Activated CD4-positive, alpha-beta memory T cell treated with anti-CD3 and anti-CD28 coated beads, Interleukin-2, amount 10 ng/mL, durations not matched to agents 7 days and 5 days (primary cell): ENCODE results near the gene ZMIZ1. TPM values are rescaled to one million over a fixed set of nuclear protein-coding genes. Genes with fewer than 3 reads are reported as not detected.

Experiments used
- CTCF ChIA-PET: fragments of 350-600 bp; sonication (Branson Sonifier 250); formaldehyde crosslinking; loops from one replicate; lab custom pipeline; 2021; ENCODE audit warnings: antibody characterized with exemption, inconsistent platforms; lab: Charles Lee
- POLR2A ChIA-PET: fragments of 350-600 bp; sonication (Branson Sonifier 250); formaldehyde crosslinking; loops from one replicate; lab custom pipeline; 2021; ENCODE audit warnings: antibody characterized with exemption; lab: Charles Lee
- DNase-seq: peaks from one replicate; pipeline ENCODE4 v3.0.0-alpha.2; 2020
- H3K27ac Mint-ChIP-seq: one replicate; pipeline ENCODE4 v1.8.0; 2021; ENCODE audit warnings: mild to moderate bottlenecking, mixed read lengths
- H3K27me3 Mint-ChIP-seq: one replicate; pipeline ENCODE4 v1.8.0; 2021; ENCODE audit warnings: mixed read lengths
- H3K36me3 Mint-ChIP-seq: one replicate; pipeline ENCODE4 v1.8.0; 2021; ENCODE audit warnings: low read depth, mixed read lengths
- H3K4me1 Mint-ChIP-seq: one replicate; pipeline ENCODE4 v1.8.0; 2021; ENCODE audit warnings: mixed read lengths
- H3K4me3 Mint-ChIP-seq: one replicate; pipeline ENCODE4 v1.8.0; 2021; ENCODE audit warnings: mild to moderate bottlenecking, mixed read lengths
- H3K9me3 Mint-ChIP-seq: one replicate; pipeline ENCODE4 v1.8.0; 2021; ENCODE audit warnings: mixed read lengths
- total RNA-seq, 2 experiments: library from RNA; stranded (reverse); gene quantifications; one replicate each; pipeline ENCODE4 v1.2.3, GENCODE V29; 2021

Gene ZMIZ1
- total RNA-seq, 2 experiments from 2014 or later: 46.9 to 47.0 TPM

- POLR2A ChIA-PET: interaction anchor here (0.8 to 3.2 kb wide), 5 partner anchors 17 to 127 kb away, joined by 3 to 10 read pairs (median 4); no protein-coding TSS in a partner anchor
- Mint-ChIP-seq H3K4me3 (peak overlapping the region; percentile 88), H3K27ac (peak overlapping the region; percentile 68), H3K27me3 (peaks cover 15% of the 10 kb centered on the region), H3K36me3 (no peaks in the 10 kb centered on the region), H3K4me1 (peaks cover 58% of the 10 kb centered on the region), H3K9me3 (no peaks in the 10 kb centered on the region)
- CTCF ChIA-PET: interaction anchor here (0.7 to 1.7 kb wide), 5 partner anchors 19 to 214 kb away, joined by 3 read pairs; no protein-coding TSS in a partner anchor
- peak; percentile 86 for DNase-seq
These were observed 1.2 kb upstream of the ZMIZ1 start for GRCh38 chr10:79067241-79068202.

- Mint-ChIP-seq H3K27me3 (peaks cover 15% of the 10 kb centered on the region), H3K36me3 (no peaks in the 10 kb centered on the region), H3K9me3 (no peaks in the 10 kb centered on the region), H3K4me1 (peaks cover 51% of the 10 kb centered on the region), H3K27ac (no peak overlapping the region), H3K4me3 (peak overlapping the region; percentile 88)
- ChIA-PET CTCF (interaction anchor here (1.7 kb wide), 1 partner anchor 94 kb away, joined by 3 read pairs; no protein-coding TSS in a partner anchor), POLR2A (interaction anchor here (3.2 kb wide), 1 partner anchor 95 kb away, joined by 10 read pairs; no protein-coding TSS in a partner anchor)
- peak; percentile 44 for DNase-seq
These were observed 584 bp upstream of the ZMIZ1 start for GRCh38 chr10:79068203-79068561.

GRCh38 chr10:79069325-79070080, 737 bp downstream of the ZMIZ1 start:
- peaks cover 38% of the 10 kb centered on the region for H3K4me1 Mint-ChIP-seq
- ChIA-PET CTCF (interaction anchor here (0.7 kb wide), 1 partner anchor 22 kb away, joined by 3 read pairs; no protein-coding TSS in a partner anchor), POLR2A (interaction anchor here (1.0 to 3.2 kb wide), 2 partner anchors 22 to 97 kb away, joined by 4 to 10 read pairs; no protein-coding TSS in a partner anchor)
- no peaks in the 10 kb centered on the region for H3K36me3 Mint-ChIP-seq
- no peaks in the 10 kb centered on the region for H3K9me3 Mint-ChIP-seq
- H3K27ac Mint-ChIP-seq: peak overlapping the region; percentile 85
- DNase-seq: peak; percentile 58
- peaks cover 15% of the 10 kb centered on the region for H3K27me3 Mint-ChIP-seq
- peak overlapping the region; percentile 95 for H3K4me3 Mint-ChIP-seq

- ChIA-PET POLR2A (interaction anchor here (1.0 kb wide), 1 partner anchor 14 kb away, joined by 3 read pairs; no protein-coding TSS in a partner anchor), CTCF (interaction anchor here (1.6 kb wide), 1 partner anchor 125 kb away, joined by 5 read pairs; no protein-coding TSS in a partner anchor)
- peak overlapping the region; percentile 95 for H3K4me3 Mint-ChIP-seq
- DNase-seq: no peak
- H3K36me3 Mint-ChIP-seq: no peaks in the 10 kb centered on the region
- H3K4me1 Mint-ChIP-seq: peaks cover 32% of the 10 kb centered on the region
- H3K27me3 Mint-ChIP-seq: peaks cover 15% of the 10 kb centered on the region
- no peaks in the 10 kb centered on the region for H3K9me3 Mint-ChIP-seq
- no peak overlapping the region for H3K27ac Mint-ChIP-seq
These were observed 1.4 kb downstream of the ZMIZ1 start for GRCh38 chr10:79070081-79070605.

- POLR2A ChIA-PET: interaction anchor here (1.0 kb wide), 1 partner anchor 13 kb away, joined by 3 read pairs; no protein-coding TSS in a partner anchor
- Mint-ChIP-seq H3K4me3 (peak overlapping the region; percentile 68), H3K4me1 (peaks cover 26% of the 10 kb centered on the region), H3K27ac (no peak overlapping the region), H3K9me3 (no peaks in the 10 kb centered on the region), H3K27me3 (peaks cover 15% of the 10 kb centered on the region), H3K36me3 (no peaks in the 10 kb centered on the region)
- no peak for DNase-seq
- CTCF ChIA-PET: interaction anchor here (1.6 kb wide), 1 partner anchor 124 kb away, joined by 5 read pairs; no protein-coding TSS in a partner anchor
These were observed 2.0 kb downstream of the ZMIZ1 start for GRCh38 chr10:79070606-79071395.

- no peaks in the 10 kb centered on the region for H3K36me3 Mint-ChIP-seq
- ChIA-PET POLR2A (no interaction called here), CTCF (interaction anchor here (1.6 kb wide), 1 partner anchor 124 kb away, joined by 5 read pairs; no protein-coding TSS in a partner anchor)
- H3K9me3 Mint-ChIP-seq: no peaks in the 10 kb centered on the region
- H3K4me1 Mint-ChIP-seq: peaks cover 20% of the 10 kb centered on the region
- DNase-seq: no peak
- peaks cover 15% of the 10 kb centered on the region for H3K27me3 Mint-ChIP-seq
- H3K27ac Mint-ChIP-seq: no peak overlapping the region
- H3K4me3 Mint-ChIP-seq: peak overlapping the region; percentile 17
These were observed 2.7 kb downstream of the ZMIZ1 start for GRCh38 chr10:79071396-79071923.

GRCh38 chr10:79072041-79072441, 3.3 kb downstream of the ZMIZ1 start:
- POLR2A ChIA-PET: no interaction called here
- peaks cover 15% of the 10 kb centered on the region for H3K27me3 Mint-ChIP-seq
- CTCF ChIA-PET: interaction anchor here (1.6 kb wide), 1 partner anchor 123 kb away, joined by 5 read pairs; no protein-coding TSS in a partner anchor
- no peaks in the 10 kb centered on the region for H3K36me3 Mint-ChIP-seq
- DNase-seq: no peak
- H3K9me3 Mint-ChIP-seq: no peaks in the 10 kb centered on the region
- H3K4me1 Mint-ChIP-seq: peaks cover 16% of the 10 kb centered on the region
- H3K4me3 Mint-ChIP-seq: no peak overlapping the region
- H3K27ac Mint-ChIP-seq: no peak overlapping the region

GRCh38 chr10:79072994-79073645, 4.4 kb downstream of the ZMIZ1 start:
- CTCF ChIA-PET: interaction anchor here (2.8 kb wide), 1 partner anchor 123 kb away, joined by 16 read pairs; no protein-coding TSS in a partner anchor
- H3K4me3 Mint-ChIP-seq: no peak overlapping the region
- H3K27me3 Mint-ChIP-seq: peaks cover 12% of the 10 kb centered on the region

GRCh38 chr10:79073784-79074432, 5.1 kb downstream of the ZMIZ1 start:
- Mint-ChIP-seq H3K4me3 (no peak overlapping the region), H3K27ac (no peak overlapping the region), H3K36me3 (no peaks in the 10 kb centered on the region), H3K4me1 (peaks cover 7% of the 10 kb centered on the region), H3K27me3 (peaks cover 12% of the 10 kb centered on the region), H3K9me3 (no peaks in the 10 kb centered on the region)
- ChIA-PET CTCF (interaction anchor here (2.8 kb wide), 1 partner anchor 122 kb away, joined by 16 read pairs; no protein-coding TSS in a partner anchor), POLR2A (interaction anchor here (1.2 kb wide), 1 partner anchor 26 kb away, joined by 4 read pairs; no protein-coding TSS in a partner anchor)
- no peak for DNase-seq

More at GRCh38 chr10:79072994-79073645, 4.4 kb downstream of the ZMIZ1 start:
- H3K36me3 Mint-ChIP-seq: no peaks in the 10 kb centered on the region
- peaks cover 10% of the 10 kb centered on the region for H3K4me1 Mint-ChIP-seq
- no peak overlapping the region for H3K27ac Mint-ChIP-seq
- no peaks in the 10 kb centered on the region for H3K9me3 Mint-ChIP-seq
- no peak for DNase-seq
- POLR2A ChIA-PET: no interaction called here

- H3K36me3 Mint-ChIP-seq: no peaks in the 10 kb centered on the region
- H3K27ac Mint-ChIP-seq: no peak overlapping the region
- no peak overlapping the region for H3K4me3 Mint-ChIP-seq
- no peak for DNase-seq
- peaks cover 12% of the 10 kb centered on the region for H3K27me3 Mint-ChIP-seq
- CTCF ChIA-PET: interaction anchor here (2.8 kb wide), 1 partner anchor 121 kb away, joined by 16 read pairs; no protein-coding TSS in a partner anchor
- H3K4me1 Mint-ChIP-seq: peaks cover 5% of the 10 kb centered on the region
- POLR2A ChIA-PET: interaction anchor here (1.2 kb wide), 1 partner anchor 27 kb away, joined by 4 read pairs; no protein-coding TSS in a partner anchor
- H3K9me3 Mint-ChIP-seq: no peaks in the 10 kb centered on the region
These were observed 6.0 kb downstream of the ZMIZ1 start for GRCh38 chr10:79074732-79075131.
